ACC112 (cell line): Measurements from ENCODE around the gene MAPK1.
"Not testable (repeated sequence)": the region's sequence is repeated elsewhere in the genome, so short reads cannot be mapped to it uniquely, and the experiment has no call there.

Experiments used
- H2AFZ ChIP-seq: fragments of 200-600 bp; sonication (generic); one replicate; pipeline ENCODE4 v1.6.0; 2017; ENCODE audit warnings: antibody characterized with exemption, low read length; ENCODE audit not compliant: unreplicated experiment
- H3K27ac ChIP-seq: fragments of 200-600 bp; sonication (generic); 2 replicates; pipeline ENCODE4 v1.5.1; 2014; ENCODE audit warnings: low read depth, mild to moderate bottlenecking, antibody characterized with exemption, low read length, moderate library complexity
- H3K27me3 ChIP-seq: fragments of 200-600 bp; sonication (generic); 2 replicates; pipeline ENCODE4 v1.6.1; 2014; ENCODE audit warnings: mild to moderate bottlenecking, antibody characterized with exemption, low read length, moderate library complexity, mixed read lengths; ENCODE audit not compliant: insufficient read depth
- H3K36me3 ChIP-seq: fragments of 200-600 bp; sonication (generic); 2 replicates; pipeline ENCODE4 v1.6.1; 2016; ENCODE audit warnings: mild to moderate bottlenecking, antibody characterized with exemption, low read length, moderate library complexity, mixed read lengths; ENCODE audit not compliant: insufficient read depth
- H3K4me1 ChIP-seq: fragments of 200-600 bp; sonication (generic); one replicate; pipeline ENCODE4 v1.6.1; 2016; ENCODE audit warnings: low read length, mixed read lengths; ENCODE audit not compliant: insufficient read depth, unreplicated experiment, control insufficient read depth
- H3K4me3 ChIP-seq: fragments of 200-600 bp; sonication (generic); 2 replicates; pipeline ENCODE4 v1.5.1; 2014; ENCODE audit warnings: mild to moderate bottlenecking, low read depth, low read length
- H3K79me2 ChIP-seq: fragments of 200-600 bp; sonication (generic); one replicate; pipeline ENCODE4 v1.6.0; 2016; ENCODE audit warnings: low read length; ENCODE audit not compliant: control insufficient read depth, unreplicated experiment, insufficient read depth

Gene MAPK1

GRCh38 chr22:21829523-21829922, 37.9 kb downstream of the MAPK1 start:
- Histone ChIP-seq H3K27ac (no peak overlapping the region), H3K4me3 (no peak overlapping the region), H3K27me3 (no peaks in the 10 kb centered on the region), H3K36me3 (no peaks in the 10 kb centered on the region), H3K79me2 (peaks cover 85% of the 10 kb centered on the region), H2AFZ (no peak overlapping the region), H3K4me1 (peaks cover 9% of the 10 kb centered on the region)

DNA sequence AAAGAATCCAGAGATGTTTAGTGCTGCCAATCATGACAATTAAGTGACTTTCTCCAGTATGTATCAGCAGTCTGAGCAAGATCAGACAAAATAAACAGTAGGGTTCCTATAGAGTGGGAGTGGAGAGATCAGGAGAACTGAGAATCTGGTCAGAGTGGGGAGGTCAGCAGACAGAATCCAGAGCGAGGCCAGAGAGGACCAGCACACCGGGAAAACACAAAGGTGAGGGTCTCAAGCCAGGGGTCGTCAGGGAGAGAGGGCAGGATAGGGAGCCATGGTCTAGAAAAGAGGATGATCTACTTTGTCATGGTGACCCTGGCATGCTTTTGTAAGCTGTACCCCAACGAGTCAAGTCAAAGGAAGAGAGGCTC, 39.2 kb downstream of the MAPK1 start:
- H3K79me2 ChIP-seq = peaks cover 94% of the 10 kb centered on the region
- H3K4me1 ChIP-seq = peaks cover 15% of the 10 kb centered on the region
- no peaks in the 10 kb centered on the region for H3K27me3 ChIP-seq

GRCh38 chr22:21827628-21828267, 39.7 kb downstream of the MAPK1 start:
- H3K27ac ChIP-seq = no peak overlapping the region
- no peak overlapping the region for H3K4me3 ChIP-seq
- H3K27me3 ChIP-seq = no peaks in the 10 kb centered on the region
- peaks cover 89% of the 10 kb centered on the region for H3K79me2 ChIP-seq
- peaks cover 15% of the 10 kb centered on the region for H3K4me1 ChIP-seq
- H3K36me3 ChIP-seq = no peaks in the 10 kb centered on the region
- no peak overlapping the region for H2AFZ ChIP-seq

More for the DNA sequence above, 39.2 kb downstream of the MAPK1 start:
- Histone ChIP-seq H3K36me3 (no peaks in the 10 kb centered on the region), H3K4me3 (no peak overlapping the region), H2AFZ (no peak overlapping the region), H3K27ac (no peak overlapping the region)

DNA sequence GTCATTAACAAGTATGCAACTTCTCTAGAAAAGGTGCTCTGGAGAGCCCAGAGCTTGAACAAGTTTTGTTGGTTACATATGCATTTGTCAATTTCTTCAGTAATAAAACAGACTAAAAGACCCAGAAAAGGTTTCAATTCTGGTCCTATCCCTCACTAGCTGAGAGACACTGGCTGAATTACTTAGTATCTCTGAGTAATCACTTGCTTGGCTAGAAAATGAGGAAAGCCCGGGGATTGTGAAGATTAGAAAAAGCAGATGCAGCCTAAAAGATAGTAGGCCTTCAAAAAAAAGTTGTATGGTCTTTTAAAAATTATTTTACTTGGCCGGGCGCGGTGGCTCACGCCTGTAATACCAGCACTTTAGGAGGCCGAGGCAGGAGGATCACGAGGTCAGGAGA, 41.2 kb downstream of the MAPK1 start:
- Histone ChIP-seq H3K27me3 (no peaks in the 10 kb centered on the region), H2AFZ (no peak overlapping the region), H3K4me3 (no peak overlapping the region), H3K27ac (no peak overlapping the region), H3K79me2 (peaks cover 85% of the 10 kb centered on the region), H3K36me3 (no peaks in the 10 kb centered on the region), H3K4me1 (peaks cover 12% of the 10 kb centered on the region)

DNA sequence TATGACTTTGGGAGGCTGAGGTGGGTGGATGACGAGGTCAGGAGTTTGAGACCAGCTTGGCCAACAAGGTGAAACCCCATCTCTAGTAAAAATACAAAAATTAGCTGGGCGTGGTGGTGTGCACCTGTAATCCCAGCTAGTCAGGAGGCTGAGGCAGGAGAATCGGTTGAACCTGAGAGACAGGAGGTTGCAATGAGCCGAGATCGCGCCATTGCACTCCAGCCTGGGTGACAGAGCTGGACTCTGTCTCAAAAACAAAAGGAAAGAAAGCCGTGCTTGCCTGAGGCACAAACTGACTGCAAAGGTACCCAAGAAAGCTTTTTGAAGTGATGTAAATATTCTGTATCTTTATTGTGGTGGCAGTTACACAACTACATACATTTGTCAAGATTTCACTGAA, 42.5 kb downstream of the MAPK1 start:
- Histone ChIP-seq H3K4me1 (peaks cover 12% of the 10 kb centered on the region), H3K79me2 (peaks cover 79% of the 10 kb centered on the region)
- not testable (repeated sequence) for H3K27ac ChIP-seq, H2AFZ ChIP-seq, H3K4me3 ChIP-seq, H3K36me3 ChIP-seq, H3K27me3 ChIP-seq

DNA sequence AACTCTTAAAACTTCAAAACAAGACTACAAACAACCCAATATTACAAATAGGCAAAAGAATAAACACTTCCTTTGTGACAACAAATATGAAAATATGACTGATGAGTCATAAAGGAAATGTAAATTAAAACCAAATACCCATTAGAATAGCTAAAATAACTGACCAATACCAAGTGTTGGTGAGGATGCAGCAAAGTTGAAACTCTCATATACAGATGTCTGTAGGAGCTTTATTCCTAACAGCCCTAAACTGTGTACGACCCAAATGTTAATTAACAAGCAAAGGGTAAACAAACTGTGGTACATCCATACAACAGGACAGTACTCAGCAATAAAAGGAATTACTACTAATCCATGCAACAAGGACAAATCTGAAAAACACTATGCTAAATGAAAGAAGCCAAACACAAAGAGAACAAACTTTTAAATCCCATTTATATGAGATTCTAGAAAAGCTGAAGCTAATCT, 43.0 kb downstream of the MAPK1 start:
- Histone ChIP-seq H3K79me2 (peaks cover 78% of the 10 kb centered on the region), H3K4me3 (no peak overlapping the region), H2AFZ (no peak overlapping the region), H3K4me1 (peaks cover 12% of the 10 kb centered on the region), H3K36me3 (no peaks in the 10 kb centered on the region), H3K27ac (no peak overlapping the region), H3K27me3 (no peaks in the 10 kb centered on the region)

DNA sequence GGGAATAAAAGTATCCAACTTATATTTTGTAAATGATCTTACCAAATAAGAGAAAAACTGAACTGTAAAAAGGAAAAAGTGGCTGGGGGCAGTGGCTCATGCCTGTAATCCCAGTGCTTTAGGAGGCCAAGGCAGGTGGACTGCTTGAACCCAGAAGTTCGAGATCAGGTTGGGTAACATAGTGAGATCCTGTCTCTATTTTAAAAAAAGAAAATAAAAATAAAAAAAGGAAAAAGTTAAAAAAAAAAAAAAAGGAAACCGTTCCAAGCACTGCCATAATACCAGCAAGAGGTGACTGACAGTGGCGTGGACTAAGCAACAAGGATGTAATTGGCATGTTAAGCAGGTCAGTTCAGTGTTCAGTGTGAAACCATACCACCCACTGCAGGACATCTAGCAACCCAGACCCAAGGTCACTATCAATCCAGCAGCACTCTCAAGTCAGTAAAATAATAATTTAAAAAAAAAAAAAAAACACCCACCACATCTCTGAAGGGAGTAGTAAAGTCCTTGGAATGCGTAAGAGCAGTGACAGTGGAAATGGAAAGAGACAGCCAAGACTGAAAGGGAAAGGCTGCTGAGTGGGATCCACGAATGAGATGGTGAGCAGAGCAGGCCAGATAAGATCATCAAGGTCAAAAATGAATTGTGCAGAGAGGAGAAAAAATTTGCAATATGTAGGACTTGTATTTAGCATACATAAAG, 43.6 kb downstream of the MAPK1 start:
- Histone ChIP-seq H3K36me3 (no peaks in the 10 kb centered on the region), H3K4me3 (no peak overlapping the region), H3K27me3 (no peaks in the 10 kb centered on the region), H3K79me2 (peaks cover 78% of the 10 kb centered on the region), H3K4me1 (peaks cover 12% of the 10 kb centered on the region), H3K27ac (no peak overlapping the region), H2AFZ (no peak overlapping the region)

DNA sequence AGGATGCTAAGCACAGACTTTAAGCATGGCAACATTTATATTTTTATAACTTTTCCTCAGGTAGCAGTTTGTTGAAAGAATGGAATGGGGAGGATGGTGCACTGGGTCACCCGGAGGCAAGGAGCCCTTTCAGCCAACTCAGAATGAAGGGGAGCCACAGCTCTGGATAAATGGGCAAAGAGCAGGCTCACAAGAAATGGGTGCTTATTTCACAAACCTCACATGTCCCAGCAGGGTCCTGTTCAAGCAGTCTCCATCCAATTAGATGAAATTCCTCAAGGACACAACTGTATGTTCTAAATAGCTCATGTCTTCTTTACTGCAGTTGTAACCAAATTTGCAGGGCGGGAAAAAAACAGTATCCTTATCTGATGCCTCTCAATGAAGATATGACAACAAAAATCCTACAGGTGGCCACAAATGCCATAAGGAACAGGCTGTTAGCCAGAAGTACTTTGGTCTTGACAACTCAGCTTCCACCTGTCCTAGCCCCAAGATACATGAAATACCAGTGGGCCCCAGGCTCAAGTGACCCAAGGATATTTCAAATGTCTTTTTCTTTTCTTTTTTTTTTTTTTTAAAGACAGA, 48.2 kb downstream of the MAPK1 start:
- no peaks in the 10 kb centered on the region for H3K27me3 ChIP-seq
- no peak overlapping the region for H2AFZ ChIP-seq
- peaks cover 56% of the 10 kb centered on the region for H3K79me2 ChIP-seq
- no peak overlapping the region for H3K4me3 ChIP-seq
- no peak overlapping the region for H3K27ac ChIP-seq
- peaks cover 20% of the 10 kb centered on the region for H3K4me1 ChIP-seq
- H3K36me3 ChIP-seq = no peaks in the 10 kb centered on the region

DNA sequence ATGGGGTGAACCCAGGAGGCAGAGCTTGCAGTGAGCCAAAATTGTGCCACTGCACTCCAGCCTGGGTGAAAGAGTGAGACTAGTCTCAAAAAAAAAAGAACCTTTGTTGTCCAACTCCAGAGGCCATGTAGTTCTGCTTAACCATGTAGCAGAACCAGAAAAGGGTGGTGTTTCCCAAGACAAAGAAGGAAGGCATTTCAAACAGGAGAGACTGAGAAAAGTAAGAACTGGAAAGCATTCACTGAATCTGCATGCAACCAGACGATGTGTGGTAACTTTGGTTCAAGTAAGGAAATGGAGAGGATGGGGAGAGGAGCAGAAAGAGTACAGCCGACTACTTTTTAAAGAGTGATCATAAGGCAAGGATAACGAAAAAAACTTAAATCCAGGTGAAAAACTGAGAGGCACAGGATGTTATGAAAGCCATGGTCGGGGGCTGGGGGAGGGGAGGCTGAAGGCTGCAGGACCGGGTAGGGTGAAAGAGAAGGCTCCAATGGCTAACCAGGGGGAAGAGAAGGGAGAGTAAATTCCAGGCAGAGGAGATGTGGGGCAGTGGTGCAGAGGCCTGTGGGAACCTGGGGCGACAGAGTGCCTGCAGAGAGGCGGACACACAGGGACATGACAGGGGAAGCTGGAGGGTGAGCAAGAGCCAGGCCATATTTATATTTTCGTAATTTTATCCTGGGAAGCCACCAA, 48.8 kb downstream of the MAPK1 start:
- Histone ChIP-seq H3K27ac (peak overlapping the region; percentile 2; the same call in 1 of the 2 replicates), H3K36me3 (no peaks in the 10 kb centered on the region), H3K4me3 (no peak overlapping the region), H3K79me2 (peaks cover 58% of the 10 kb centered on the region), H3K4me1 (peaks cover 16% of the 10 kb centered on the region), H2AFZ (no peak overlapping the region), H3K27me3 (no peaks in the 10 kb centered on the region)

DNA sequence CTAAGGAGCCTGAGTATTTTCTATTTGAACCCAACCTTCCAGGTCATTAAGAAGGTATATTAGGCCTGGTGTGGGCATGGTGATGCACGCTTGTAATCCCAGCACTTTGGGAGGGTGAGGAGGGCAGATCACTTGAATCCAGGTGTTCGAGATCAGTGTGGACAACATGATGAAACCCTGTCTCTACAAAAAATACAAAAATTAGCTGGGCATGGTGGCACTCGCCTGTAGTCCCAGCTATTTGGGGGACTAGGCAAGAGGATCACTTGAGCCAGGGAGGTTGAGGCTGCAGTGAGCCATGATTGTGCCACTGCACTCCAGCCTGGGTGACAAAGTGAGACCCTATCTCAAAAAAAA, 50.0 kb downstream of the MAPK1 start:
- Histone ChIP-seq H3K27ac (peak overlapping the region; percentile 99), H3K4me1 (peaks cover 16% of the 10 kb centered on the region), H3K79me2 (peaks cover 62% of the 10 kb centered on the region), H3K4me3 (0 out of 2 replicates have a peak overlapping the region, but pooled peaks have one; percentile 30)
- H3K36me3 ChIP-seq, H3K27me3 ChIP-seq, H2AFZ ChIP-seq: not testable (repeated sequence)
